Heart left ventricle (tissue), 13 donors: Measurements from ENCODE around the gene VPS26B.

Experiments
- POLR2A ChIP-seq, 2 donors: fragments of 450-650 bp; IDR thresholded peaks; one replicate each; pipeline ENCODE4 v1.6.1; 2017; ENCODE audit warnings: antibody characterized with exemption in 2 of 2, mild to moderate bottlenecking in 2 of 2, moderate library complexity in 2 of 2
- TF ChIP-seq, protein P1 (sequence below), 12 donors: fragments of 200-600 bp; sonication (generic) in 4 of 12; IDR thresholded peaks; one replicate each; pipeline versions ENCODE4 v1.5.0 to v1.8.0; 2018 to 2022; ENCODE audit warnings: antibody characterized with exemption in 12 of 12, mild to moderate bottlenecking in 5 of 12
- donor health status: ischemic (EF 13 %, LVEDD 7.1; RV severe dilation, severe dysfunction).
- donor health status: DM: no; HTN: yes; CAD: no.
- donor health status: DM: no; HTN: no; CAD: no.
- donor health status: ischemic (EF 25% LVEDD 6.9; RV normal size, moderate dysfunction).
- donor health status: ischemic (EF 25% LVEDD 5.7; RV mildly dilated, moderate dysfunction).
- donor health status: ischemic (EF 35%, LVEDD 5.7; RV mildly dilated, moderate dysfunction).
- donor health status: nonischemic (EF 11% LVEDD 7.7; RV severe dilation, severe dysfunction).
- donor health status: DM: yes; HTN: yes; CAD: no.
- donor health status: PGD.
- donor health status: ischemic (EF 29% LVEDD 5.4; RV normal size, mild dysfunction).
- donor health status: nonischemic (EF 23%, LVEDD 6.1; RV moderate dilation, normal function).

DNA sequence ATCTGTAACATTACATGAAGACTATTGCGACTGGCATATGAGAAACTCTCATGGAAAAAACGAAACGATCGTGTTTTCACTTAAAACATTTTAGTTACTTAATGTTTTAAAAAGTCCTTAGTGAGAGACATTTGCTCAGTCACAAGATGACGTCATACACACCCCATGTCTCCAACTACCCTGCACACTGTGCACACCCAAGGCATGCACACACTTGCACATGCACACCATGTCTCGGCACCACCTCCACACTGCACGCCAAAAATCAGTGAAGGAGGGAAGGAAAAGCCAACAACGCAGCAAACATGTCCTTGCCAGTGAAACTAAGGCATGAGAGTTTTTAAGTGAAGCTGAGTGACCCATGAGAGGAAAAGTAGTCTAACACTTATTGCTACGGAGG is 18.7 kb upstream of the VPS26B start:
- TF ChIP-seq POLR2A (IDR thresholded peaks at IDR 0.05): no peak
- TF ChIP-seq, protein P1, sequence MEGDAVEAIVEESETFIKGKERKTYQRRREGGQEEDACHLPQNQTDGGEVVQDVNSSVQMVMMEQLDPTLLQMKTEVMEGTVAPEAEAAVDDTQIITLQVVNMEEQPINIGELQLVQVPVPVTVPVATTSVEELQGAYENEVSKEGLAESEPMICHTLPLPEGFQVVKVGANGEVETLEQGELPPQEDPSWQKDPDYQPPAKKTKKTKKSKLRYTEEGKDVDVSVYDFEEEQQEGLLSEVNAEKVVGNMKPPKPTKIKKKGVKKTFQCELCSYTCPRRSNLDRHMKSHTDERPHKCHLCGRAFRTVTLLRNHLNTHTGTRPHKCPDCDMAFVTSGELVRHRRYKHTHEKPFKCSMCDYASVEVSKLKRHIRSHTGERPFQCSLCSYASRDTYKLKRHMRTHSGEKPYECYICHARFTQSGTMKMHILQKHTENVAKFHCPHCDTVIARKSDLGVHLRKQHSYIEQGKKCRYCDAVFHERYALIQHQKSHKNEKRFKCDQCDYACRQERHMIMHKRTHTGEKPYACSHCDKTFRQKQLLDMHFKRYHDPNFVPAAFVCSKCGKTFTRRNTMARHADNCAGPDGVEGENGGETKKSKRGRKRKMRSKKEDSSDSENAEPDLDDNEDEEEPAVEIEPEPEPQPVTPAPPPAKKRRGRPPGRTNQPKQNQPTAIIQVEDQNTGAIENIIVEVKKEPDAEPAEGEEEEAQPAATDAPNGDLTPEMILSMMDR (IDR thresholded peaks at IDR 0.05): no peak
